ENCODE measurements around the gene ABLIM1.

Gene ABLIM1

DNA sequence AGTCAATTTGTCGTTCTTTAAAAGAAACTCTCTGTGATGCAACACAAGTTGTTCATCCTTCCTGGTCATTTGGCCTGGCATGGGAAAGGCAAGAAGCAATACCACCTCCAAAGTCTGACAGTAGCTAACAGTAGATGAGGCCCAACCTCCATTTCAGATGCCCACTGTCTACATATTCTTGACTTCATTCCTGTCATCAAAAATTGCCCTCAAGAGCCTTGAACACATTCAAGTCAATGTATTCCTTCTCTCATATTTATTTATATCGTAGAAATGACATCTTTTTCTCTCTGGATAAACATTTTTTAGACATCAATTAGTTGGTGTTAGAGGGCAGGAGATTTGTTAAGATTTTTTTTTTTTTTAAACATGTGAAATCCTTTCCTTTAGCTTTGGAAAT, 33.7 kb downstream of the ABLIM1 start:
- DNase-seq (ENCODE audit: low read depth, low spot score) = no peak

DNA sequence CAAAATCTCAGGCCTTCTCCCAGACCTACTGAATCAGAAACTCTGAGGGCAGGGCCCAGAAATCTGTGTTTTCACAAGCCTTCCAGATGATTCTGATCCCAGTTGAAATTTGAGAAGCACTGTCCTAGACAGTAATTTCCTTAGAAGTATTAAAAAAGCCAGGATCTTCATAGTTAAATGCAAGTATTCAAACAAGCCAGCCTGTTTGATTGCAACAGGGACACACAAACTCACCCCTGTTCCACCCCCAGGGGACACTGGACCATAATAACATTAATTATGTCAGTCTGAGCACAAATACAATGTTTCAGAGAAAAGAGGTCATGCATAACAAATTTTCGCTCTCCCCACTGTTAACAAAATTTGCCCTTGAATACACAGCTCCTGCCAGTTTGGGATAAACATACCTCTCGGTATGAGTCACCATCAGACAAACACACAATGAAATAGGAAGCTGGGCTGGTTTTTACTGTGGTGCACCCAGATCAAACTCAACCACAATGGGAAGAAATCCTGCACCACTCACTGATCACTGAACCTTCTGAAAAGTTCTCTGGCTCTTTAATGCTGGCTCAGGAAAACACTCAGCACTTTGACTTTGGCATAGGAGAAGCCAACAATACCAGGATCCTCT, 34.3 kb downstream of the ABLIM1 start:
- DNase-seq (ENCODE audit: low read depth, low spot score) = no peak

DNA sequence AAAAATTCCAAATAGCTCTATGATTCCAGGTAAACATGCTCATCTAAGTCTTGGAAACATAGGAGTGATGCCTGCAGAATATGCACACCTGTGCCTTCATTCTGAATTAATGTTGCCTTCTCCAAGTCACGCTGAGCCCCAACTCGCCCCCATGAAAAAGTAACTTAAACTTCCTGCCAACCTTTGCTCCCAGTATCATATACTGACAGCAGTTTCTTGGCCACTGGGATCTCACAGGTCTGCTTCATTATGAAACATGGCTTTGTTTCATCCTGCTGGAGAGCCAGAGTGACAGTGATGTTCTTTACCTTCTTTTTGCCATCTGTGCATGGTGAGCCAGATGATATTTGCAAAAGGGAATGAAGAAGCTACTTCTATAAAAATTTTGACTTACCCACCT, 34.9 kb downstream of the ABLIM1 start:
- no peak for DNase-seq (ENCODE audit: low read depth, low spot score)

DNA sequence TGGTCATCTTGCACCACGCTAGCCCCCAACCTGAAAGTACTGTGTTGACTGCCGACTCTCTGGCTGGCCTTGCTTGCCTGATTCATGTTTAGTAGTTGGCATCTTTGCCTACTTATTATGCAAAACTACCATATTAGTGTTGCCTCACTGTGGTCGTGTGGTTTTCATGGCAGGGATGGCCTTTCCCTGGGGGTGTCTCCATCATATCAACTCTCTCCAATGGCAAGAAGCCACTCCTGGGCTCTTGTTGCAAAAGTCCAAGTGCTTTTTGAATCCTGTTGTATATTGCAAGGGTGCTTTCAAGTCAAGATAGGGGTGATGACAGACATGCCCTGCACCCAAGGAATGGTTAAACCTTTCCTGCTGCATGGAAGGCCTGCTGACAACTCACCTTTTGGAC, 39.4 kb downstream of the ABLIM1 start:
- DNase-seq (ENCODE audit: low read depth, low spot score) = no peak

DNA sequence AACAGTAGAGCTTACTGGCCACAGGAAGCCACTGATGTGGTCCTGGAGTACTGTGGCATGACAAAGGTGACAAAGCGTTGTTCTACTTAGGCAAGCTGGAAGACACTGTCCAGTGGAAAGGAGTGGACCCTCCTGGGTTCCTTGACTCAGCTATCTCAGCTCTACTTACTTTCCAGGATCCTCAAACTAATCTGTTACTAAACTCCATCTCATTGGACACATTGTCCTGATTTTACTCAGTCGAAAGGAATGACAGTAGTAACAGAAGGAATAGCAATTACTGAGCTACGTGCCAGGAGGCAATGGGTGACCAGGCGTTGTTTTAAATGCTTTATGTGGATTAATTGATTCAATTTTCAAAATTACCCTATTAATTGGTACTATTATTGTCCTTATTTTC, 41.6 kb downstream of the ABLIM1 start:
- no peak for DNase-seq (ENCODE audit: low read depth, low spot score)

DNA sequence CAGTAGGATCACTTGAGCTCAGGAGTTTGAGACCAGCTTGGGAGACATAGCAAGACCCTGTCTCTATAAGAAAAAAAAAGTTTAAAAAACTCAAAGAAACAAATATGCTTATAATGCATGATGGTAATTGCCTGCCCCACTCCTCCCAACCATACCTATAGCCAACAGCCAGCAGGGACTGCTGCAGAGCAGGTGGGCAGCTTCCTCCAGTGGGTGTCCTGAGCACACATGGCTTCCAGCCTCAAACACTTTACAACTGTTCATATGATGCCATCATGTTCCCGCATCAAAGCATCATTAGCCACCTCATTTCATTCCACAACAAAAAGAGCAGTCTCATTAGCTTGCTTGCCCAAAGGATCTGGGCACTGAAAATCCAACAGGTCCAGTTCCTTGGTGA, 42.0 kb downstream of the ABLIM1 start:
- DNase-seq (ENCODE audit: low read depth, low spot score) = no peak

DNA sequence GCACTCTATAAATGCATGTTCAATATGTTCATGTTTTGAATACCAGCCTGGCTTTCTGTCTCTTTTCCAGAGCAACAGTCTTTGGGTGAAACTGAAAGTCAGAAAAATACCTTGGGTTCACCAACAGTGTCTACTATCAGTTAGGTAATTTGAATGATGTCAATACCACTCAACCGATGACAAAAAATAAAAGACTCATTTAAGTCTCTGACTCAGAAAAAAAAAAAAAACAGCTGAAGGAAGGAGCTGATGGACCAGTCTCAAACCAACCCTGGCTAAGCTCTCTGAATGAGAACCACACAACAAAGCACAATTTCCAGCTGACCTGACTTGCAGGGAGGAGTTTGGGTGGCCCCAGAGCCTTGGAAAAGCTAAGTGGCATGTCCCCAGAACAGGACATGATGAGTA, 42.5 kb downstream of the ABLIM1 start:
- no peak for DNase-seq (ENCODE audit: low read depth, low spot score)

DNA sequence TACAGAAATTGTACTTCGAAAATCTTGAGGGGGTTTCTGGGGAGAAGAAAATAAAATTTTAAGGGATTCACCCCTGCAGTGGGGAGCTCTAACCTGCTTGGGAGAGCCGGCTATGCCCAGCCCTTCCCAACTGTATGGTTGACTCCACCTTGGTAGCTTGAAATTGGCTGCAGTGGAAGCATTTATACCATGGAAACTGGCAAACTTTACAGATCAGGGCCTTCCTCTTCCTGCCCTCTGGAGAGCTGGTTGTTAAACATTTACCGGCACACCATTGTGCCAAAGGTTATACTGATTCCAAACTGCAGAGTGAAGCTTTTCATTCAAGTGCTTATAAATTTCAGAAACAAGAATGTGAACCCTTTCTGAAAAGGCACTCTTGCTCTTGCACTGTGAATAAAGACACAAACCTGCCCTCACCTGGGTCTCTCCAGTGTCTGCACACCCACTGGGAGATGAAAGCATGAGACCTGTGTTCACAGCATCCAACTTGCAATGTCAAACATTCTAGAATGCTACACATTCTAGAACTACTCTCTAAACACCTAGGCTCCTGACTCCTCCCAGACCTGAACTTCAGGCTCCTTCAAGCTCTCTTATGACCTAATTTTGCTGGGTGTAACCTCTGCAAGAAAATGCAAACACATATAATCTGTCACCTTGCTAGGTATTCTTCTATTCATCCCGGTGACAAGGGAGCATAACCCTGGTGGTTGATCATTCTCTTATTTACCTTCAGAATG, 44.7 kb downstream of the ABLIM1 start:
- no peak for DNase-seq (ENCODE audit: low read depth, low spot score)

DNA sequence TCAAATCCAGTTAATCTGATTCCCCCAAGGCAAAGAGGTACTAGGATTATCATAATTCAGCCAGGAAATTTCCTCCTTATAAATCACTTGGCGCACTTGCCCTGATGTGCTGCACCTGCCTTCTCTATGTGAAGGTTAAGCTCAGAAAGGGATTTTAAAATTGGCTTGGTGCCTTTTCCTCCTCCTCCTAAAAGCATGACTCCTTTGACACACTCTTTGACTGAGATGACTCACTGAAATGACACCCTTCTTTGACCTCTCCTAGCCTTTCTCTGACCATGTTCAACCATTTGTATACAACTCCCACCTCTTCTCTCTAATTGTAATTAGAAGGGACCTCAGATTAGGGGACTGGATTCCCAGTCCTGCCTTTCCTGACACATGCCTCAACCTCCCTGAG, 46.5 kb downstream of the ABLIM1 start:
- no peak for DNase-seq (ENCODE audit: low read depth, low spot score)

DNA sequence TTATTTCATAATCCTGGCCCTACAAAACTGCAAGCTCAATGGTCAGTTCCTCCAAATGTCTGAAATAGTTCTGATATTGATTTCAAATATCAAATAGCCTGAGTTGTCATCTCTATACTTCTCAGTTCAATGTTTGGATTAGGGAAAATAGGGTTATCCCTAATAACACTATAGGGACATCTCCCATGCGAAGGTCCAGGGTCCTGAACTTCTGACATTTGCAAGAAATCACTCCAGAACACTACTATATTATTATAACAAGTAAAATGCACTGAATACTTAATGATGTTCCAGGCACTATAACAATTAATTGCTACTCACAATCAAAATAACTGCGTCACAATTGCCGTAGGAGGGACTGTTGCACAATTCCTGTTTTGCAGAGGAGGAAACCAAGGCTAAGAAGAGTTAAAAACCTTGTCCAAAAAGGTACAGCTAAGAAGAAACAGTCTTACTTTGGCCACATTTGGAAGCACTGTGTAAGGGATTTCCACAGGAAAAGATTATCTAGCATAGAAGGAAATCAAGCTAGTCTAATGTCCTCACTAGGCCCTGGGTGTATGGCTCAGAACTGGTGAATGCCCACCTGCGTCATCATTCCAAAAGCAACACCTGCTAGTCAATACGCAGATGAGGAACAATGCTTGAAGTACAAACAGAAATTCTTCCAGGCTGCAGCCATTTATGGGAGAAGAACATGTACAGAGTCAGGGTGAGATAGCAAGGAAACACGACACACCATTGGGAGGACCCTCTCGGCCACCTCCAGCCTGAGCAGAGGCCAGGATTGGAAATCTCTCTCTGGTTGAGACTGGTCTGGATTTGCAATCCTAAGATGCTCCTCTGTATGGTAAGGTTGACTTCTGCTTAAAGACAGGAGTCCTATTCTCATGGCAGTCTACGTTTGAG, 48.3 kb downstream of the ABLIM1 start:
- DNase-seq (ENCODE audit: low read depth, low spot score) = no peak

DNA sequence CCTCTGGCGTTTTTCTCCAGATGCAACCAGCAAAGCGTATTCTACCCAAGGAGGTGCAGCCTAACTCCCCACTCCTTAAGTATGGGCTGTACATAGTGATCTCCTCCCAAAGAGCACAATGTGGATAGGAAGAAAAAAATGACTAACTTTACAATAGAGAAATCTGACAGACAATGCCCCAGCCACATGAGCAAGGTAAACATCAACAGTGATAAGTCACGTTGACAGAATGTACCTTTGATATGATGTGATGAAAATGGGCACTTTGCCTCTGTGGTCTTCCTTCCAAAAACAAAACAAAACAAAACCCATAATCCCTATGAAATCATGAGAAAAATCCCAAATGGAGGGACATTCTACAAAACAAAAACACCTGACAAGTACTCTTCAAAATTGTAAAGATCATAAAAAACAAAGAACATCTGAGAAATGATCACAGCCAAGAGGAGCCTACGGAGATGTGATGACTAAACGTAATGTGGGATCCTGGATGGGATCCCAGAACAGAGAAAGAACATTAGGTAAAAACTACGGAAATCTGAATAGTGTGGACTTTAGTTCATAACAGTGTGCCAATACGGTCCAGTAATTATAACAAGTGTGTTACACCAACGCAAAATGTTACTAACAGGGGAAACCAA, 50.6 kb downstream of the ABLIM1 start:
- DNase-seq (ENCODE audit: low read depth, low spot score) = no peak

DNA sequence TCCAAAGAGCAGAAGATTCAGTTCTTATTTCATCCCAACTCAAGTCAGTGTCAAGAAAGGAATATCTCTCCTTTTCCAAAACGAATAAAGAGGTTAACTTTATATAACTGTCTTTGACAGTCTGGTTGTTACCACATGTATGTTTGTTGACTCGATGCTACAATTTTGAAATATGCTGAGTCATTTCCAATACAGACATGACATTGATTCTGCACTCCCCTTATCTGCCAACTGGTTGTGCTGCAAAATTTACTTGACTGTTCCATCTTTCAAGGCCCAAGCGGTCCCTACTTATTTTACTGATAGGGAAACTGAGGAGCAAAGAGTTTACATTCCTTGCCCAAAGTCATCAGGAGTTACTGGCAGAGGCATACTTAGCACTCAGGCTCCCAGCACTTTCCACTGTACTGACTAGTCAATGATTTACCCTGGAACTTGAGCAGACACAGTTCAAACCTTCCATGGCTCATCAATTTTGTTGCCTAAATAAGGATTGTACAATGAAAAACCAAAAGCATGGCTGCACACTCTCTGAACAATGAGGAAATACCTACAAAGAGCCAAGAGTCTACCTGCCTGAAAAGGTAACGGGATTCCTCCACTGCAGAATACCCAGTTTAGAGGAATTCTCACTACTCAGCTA, 52.8 kb downstream of the ABLIM1 start:
- no peak for DNase-seq (ENCODE audit: low read depth, low spot score)

DNA sequence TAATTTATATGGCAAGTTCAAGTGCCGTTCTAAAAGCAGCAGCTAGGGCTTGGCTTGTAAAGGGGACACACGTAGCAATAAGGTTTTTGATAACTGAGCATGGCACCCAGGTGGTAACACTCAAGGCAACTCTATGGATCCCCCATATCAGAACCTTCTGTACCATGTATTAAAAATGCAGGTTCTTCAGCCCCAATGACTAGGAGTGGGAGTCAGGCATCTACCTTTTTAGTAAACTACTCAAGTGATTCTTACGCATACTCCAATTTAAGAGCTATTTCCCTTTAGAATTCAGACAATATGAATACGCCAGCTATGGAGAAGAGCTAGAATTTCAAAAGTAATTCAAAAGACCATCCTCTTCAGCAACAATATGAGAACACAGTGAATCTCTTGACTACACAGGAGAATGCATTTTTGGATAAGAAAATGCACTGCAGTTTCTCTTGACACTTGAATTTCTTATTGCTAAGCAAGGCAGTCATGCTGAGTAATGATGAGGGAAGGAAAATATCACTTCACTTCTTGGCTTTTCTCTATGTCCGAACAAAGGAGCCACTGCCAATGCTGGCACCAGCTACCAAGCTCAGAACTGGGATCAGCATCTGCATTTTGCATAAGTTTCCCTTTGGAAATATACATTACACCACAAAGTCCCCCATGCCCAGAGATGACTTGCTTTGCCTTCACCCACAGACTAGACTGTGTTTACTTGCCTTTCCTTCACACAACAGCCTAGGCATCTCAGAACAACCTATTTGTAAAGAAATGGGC, 53.5 kb downstream of the ABLIM1 start:
- no peak for DNase-seq (ENCODE audit: low read depth, low spot score)

DNA sequence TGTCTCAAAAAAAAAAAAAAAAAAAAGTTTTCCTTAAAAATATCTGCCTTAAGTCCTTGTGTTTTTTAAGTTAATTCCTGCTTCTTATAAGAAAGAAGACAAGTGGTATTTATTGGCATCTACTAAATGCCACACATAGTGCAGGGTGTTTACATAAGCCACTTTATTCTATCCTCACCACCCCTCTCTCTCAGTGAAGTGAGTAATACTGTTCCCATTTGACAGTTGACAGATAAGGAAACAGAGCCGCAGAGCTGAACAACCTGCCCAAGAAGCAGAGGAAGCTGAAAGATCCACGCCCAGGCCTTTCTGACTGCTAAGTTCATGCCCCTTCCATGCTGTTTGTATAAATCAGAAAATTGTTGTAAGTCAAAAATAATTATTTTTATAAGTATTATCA, 54.1 kb downstream of the ABLIM1 start:
- no peak for DNase-seq (ENCODE audit: low read depth, low spot score)

DNA sequence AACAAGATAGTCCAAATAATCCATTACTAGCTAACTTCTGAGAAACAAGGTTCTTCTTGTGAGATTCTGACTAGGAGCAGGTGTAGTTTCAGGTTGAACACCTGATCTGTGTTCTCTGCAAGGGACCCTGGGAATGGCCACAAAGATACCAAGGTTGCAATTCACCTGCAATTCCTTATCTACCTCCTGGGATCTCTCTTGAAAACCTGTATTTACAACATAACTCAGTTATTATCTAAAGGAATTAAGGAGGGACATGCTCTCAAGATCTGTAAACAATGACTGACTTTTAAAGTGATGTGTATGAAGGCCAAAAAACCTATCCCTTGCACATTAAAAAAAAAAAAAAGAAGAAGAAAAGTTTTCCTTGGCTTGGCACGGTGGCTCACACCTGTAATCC, 54.8 kb downstream of the ABLIM1 start:
- no peak for DNase-seq (ENCODE audit: low read depth, low spot score)

DNA sequence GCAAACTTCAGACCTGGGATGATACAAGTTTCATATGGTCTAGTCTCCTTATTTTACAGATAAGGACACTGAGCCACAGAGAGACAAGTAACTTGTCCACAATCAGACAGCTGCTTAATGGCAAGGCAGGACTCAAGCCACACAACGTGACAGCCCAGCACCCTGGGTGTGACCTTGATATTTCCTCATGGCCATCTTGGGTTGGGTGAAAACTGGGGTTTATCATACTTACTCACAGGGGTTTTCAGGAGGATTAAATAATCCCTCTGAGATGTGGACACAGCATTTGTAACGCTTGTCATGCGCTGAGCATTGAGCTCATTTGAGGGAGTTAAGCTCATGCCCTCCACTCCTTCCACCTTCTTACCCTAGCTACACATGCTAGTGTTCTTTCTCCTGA, 58.0 kb downstream of the ABLIM1 start:
- DNase-seq (ENCODE audit: low read depth, low spot score) = no peak

DNA sequence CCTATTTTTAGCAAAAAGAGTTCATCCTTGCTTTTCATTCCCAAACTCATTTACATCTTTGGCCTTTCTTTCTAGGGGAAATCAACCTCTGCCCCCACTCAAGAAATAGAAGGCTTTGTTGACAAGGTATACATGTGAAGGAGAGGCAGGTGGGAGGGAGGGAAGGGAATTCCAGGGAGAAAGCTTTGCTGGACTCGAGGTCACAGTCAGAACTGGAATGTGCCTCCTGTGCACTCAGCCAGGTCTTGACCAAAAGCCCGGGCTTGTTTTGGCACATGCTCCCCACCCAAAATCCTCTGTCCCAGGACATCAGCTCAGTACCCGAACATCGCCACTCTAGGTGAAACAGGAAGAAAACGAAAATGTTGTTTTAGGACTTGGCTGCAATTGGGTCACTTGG, 61.3 kb downstream of the ABLIM1 start:
- no peak for DNase-seq (ENCODE audit: low read depth, low spot score)

DNA sequence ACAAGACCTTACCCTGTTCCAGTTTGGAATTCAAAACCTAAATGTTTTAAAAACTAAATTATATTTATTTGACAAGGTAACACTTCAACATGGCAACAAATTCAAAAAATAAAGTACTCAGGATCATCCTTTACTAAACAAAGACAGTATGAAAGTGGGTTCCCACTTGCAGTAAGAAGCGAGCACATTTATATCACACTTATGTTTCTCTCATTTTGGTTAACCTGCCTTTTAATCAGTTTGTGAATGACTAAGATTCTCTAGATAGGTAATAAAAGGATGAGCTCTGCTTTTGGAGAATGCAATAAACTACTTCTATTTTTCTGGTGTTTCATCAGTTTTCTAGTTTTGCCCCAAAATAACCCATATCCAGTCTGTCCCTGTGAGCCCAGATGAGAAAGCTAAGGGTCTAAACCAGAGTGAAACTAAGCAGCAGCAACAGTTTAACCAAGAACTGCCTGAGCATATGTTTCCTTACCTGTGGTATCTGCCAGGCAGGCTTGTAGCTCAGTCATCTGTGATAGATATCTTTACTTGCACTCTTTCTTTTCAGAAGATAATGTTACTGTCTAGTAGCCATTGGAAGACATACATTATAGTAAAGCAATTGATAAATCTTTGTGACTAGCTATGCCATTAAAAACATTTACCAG, 64.1 kb downstream of the ABLIM1 start:
- no peak for DNase-seq (ENCODE audit: low read depth, low spot score)

DNA sequence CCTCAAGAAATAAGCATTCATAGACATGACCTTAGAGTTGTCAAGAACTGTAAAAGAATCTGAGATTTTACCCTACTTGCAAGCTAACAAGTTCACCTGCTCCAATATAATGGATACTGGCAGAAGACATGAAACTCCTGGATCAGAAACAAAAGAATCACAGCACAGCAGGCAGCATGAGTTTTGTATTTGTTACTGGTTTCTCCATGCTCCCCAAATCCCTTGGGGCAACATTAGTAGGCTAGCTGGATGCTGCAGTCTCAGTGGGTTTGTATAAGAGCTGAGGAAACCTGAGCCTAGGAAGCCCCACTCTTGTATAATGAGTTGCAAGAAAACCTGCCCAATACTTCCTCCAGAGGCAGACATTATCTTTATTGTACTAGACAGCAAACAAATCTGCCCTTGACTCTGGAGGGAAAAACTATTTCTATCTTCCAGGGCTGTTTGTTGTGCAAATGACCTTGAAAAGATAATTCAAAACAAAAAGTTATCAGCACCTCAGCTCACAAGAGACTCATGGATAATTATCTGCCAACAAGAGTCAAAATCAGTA, 64.8 kb downstream of the ABLIM1 start:
- DNase-seq (ENCODE audit: low read depth, low spot score) = no peak

DNA sequence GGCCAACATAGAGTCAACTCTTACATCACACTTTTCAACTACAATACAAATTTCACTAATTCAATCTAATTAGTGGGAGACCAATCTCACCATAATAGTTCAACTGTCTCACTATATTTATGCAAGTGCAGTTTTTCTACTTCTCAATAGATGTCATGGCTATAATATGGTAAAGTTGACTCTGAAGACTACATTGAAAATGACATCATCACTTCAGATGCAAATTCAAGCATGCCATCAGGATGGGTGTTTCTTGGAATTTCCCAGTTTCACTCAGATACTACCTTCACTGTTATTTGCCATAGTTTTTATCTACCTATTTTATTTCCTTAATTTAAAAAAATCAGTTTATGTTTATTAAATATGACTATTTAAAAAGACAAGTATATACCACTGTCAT, 67.1 kb downstream of the ABLIM1 start:
- DNase-seq (ENCODE audit: low read depth, low spot score) = no peak
